Fibroblast of the conjunctiva (primary cell): ENCODE results near the gene NLRX1.
"Not testable (repeated sequence)": the region's sequence is repeated elsewhere in the genome, so short reads cannot be mapped to it uniquely, and the experiment has no call there.

Experiments used
- DNase-seq: peaks from one replicate; pipeline ENCODE4 v3.0.0-alpha.2; 2010; ENCODE audit warnings: low read depth

The NLRX1 gene

DNA sequence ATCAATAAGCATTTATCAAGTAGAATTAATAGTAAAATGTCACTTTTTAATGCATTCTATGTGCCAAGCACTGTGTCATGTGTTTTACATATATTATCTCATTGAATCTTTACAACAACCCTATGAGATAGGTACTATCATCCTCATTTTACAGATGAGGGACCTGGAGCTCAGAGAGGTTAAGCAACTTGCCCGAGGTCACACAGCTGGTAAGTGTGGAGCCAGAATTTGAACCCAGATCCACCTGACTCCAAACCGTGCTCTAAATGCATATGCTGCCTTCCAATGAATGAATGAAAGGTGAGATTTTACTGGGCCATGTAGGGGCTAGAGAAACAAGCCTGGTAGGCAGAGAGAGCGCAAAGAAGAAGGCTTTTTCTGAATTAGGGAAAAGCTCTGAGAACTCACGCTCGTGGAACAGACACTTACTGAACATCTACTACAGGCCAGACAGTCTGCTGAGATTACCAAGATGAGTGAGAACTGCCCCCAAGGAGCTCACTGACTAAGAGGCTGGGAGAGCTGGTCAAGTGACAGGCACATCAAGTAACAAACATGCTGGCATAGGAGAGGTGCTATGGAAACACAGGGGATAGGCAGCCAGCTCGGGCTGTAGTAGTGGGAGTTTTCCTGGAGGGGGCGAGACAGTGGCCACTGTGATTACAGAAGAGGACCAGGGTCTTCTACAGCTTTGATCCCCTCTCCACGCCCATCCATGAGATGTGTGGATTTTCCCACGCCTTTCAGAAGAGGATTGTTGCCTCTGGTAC lies 15.3 kb upstream of the NLRX1 start:
- DNase-seq = no peak

DNA sequence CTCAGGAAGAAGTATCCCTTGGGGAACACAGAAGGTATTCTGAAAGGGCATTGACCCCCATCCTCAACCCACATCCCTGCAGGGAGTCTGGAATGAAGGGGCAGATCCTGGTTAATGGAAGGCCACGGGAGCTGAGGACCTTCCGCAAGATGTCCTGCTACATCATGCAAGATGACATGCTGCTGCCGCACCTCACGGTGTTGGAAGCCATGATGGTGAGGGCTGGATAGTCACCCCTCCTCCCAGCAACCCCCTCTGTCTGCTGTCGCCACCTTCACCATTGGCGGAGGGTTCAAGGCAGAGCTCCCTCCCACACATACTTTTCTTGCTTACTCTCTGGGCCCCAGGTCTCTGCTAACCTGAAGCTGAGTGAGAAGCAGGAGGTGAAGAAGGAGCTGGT lies 14.3 kb upstream of the NLRX1 start:
- no peak for DNase-seq

DNA sequence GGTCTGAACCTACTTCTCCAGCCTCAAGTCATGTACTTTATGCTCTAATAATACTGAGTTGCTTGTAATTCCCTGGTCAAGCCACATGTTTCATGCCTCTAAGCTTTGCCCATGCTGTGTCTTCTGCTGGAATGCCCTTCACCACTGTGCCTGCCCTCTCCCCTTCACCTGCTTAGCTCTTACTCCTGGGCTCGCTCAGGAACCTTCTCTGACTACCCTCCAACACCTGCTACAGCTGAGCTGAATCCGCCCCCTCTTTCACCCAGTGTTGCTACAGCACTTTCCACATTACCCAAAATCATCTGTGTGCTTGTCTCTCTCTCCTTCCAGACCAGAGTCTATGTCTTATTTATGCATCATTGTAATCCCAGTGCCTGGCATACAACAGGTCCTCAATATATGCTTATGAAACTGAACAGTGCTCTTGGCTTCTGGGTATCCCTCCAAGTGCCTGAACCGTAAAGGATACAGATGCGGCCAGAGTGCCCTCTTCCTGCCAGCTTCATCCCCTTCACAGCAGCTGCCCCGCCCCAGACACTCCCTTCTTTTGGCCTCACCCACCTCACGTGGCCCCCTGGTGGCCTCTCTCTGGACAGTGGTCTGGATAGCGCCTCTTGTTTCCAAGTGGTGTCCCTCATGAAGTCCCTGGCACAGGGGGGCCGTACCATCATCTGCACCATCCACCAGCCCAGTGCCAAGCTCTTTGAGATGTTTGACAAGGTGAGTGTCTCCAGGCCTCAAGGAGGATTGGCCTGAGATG lies 12.6 kb upstream of the NLRX1 start:
- DNase-seq = no peak

DNA sequence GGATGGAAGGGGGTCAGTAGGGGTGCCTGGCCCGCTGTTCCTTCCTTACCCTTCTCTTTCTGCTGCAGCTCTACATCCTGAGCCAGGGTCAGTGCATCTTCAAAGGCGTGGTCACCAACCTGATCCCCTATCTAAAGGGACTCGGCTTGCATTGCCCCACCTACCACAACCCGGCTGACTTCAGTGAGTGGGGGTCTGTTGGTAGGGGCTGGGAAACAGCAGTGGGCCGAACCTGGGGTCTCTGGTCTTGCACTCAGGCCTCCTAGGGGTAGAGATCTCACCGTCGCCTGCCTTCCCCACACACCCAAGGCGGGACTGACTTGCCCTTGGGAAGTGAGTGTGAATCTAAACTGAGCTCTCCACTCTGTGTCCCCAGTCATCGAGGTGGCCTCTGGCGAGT lies 12.0 kb upstream of the NLRX1 start:
- no peak for DNase-seq

DNA sequence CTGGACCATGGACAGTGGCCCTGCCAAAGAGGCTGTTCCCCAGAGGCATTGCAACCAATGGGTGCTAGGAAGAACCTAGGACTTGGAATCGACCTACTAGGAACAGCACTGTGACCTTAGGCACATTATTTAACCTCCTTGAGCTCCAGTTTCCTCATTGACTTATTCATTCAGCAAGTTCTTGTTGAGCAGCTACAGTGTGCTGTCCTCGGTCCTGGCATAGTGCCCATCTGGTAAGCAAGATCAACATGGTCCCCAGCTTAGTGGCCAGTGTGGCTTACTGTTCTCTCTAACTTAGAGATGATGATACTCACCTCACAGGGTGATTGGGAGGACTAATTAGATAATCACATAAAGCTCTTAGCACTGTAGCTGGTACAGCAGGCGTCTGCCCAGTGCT lies 11.5 kb upstream of the NLRX1 start:
- DNase-seq = no peak

DNA sequence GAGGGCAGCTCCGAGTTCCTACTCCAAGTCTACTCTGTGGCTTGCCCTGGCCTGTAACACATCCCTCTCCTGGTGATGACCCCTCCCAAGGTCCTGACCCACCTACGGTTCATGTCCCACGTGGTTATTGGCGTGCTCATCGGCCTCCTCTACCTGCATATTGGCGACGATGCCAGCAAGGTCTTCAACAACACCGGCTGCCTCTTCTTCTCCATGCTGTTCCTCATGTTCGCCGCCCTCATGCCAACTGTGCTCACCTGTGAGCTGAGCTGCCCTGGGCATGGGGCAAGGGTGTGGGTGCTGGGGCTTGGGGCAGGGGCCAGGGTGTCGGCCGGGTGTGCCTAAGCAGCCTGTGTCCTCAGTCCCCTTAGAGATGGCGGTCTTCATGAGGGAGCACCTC lies 10.1 kb upstream of the NLRX1 start:
- no peak for DNase-seq

DNA sequence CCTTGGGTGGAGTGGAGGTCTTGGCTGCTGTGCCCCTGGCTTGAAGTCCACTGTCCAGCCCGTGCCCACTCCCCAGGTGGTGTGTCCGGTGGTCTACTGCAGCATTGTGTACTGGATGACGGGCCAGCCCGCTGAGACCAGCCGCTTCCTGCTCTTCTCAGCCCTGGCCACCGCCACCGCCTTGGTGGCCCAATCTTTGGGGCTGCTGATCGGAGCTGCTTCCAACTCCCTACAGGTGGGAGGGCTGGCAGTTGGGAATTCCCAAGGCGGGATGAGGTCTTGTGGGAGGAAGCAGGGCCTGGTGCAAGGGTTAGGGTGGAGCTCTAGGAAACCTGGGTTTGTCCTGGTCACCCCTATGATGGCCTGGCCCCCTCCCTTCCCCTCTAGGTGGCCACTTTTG lies 8.4 kb upstream of the NLRX1 start:
- DNase-seq = no peak

DNA sequence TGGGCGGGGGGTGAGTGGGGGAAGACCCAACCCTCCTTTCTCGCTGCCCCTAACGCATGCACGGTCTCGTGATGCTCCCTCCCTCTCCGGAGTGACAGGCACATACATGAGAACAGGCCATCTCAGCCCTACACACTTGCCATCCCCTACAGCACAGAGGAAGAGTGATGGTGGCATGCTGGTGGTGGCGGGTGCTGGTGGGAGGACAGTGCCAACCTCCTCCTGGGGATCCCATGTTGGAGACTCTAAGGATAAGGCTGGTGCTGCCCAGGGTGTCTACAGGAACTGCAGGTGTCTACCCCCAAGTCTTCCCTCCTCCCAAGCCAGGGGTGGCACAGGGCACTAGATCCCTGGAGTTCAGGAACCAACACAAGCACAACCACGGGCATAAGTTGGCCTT lies 6.7 kb upstream of the NLRX1 start:
- no peak for DNase-seq

DNA sequence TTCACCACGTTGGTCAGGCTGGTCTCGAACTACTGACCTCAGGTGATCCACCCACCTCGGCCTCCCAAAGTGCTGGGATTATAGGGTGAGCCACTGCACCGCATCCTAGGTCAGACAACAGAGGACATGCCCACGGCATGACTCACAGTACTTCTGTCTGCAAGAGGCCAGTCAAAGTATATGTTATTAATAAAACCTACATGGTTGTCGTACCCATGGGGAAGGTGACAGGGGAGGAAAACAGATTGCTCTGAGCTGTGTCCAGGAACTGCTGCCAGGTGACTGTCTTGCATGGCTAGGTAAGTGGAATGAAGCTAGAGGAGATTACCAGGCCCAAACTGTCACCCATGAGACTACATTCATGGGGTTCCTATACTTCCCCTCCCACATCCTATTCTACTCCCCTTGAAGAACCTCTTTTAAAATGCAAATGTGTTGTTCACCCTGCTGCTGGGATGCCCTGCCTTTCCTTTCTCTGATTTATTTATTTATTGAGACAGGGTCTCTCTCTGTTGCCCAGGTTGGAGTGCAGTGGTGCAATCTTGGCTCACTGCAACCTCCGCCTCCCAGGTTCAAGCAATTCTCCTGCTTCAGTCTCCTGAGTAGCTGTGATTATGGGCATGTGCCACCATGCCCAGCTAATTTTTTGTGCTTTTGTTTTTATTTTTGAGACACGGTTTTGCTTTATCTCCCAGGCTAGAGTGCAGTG lies 2.0 kb upstream of the NLRX1 start:
- DNase-seq = no peak

DNA sequence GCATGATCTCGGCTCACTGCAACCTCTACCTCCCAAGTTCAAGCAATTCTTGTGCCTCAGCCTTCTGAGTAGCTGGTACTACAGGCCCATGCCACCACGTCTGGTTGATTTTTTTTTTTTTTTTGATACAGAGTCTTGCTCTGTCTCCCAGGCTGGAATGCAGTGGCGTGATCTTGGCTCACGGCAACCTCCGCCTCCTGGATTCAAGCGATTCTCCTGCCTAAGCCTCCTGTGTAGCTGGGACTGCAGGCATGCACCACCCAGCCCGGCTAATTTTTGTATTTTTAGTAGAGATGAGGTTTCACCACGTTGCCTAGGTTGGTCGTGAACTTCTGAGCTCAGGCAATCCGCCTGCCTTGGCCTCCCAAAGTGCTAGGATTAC lies 1.5 kb upstream of the NLRX1 start:
- not testable (repeated sequence) for DNase-seq

DNA sequence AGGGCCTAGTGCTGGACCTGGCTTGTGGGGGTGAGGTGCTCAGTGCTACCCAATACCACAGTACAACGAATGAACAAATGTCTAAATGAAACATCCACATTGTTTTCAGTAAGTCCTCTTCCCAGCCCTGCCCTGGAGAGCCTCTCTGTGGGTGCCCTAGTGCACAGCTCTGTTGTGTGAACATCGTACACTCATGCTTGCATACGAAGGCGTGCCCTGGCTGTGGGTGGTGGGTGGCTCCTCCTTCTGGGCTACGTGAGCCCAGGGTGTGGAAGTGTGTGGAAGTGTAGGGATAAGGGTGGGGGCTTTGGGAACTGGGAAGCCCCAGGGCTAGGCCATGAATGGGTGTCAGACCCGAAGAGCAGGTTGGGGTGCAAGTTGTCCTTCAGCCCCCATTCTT lies 592 bp upstream of the NLRX1 start:
- no peak for DNase-seq

DNA sequence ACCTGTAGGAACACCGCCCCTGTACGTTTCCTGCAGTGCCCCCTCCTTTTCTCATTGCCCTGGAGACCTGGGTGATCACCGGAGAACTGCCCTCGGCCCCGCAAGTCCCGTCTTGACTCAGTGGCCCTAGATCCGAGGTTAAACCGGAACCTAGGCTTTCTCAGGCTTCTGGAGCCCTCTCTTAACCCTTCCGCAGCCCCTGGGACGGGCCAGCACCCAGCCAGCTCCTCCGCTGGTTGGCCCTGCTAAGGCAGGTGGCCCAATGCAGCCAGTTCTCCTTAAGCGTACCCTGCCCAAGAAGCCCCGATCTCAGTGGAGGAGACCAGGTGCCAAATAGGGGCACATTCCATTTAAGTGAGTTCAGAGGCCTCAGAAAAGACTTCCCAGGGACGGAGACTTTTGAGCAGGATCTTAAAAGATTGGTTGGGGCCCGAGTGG lies 776 bp downstream of the NLRX1 start:
- no peak for DNase-seq

DNA sequence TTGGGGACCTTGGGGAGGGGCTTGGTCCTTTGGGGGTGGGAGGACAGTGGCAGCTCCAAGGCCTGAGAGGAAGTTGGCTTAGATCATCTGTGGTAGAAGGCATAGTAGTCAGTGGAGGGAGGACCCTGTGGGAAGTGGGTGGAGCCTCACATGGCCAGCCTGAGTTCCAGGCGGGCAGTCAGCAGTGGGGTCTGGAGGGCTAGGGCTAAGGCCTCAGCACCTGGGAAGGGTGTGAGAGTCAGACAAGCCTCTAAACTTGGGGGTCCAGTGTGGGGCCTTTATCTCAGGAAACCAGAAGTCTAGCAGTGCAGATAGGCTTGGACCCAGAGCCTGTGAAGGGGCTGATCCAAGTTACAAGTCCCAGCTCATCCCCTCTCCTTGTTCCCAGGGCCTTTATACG lies 4.0 kb downstream of the NLRX1 start:
- DNase-seq = no peak

DNA sequence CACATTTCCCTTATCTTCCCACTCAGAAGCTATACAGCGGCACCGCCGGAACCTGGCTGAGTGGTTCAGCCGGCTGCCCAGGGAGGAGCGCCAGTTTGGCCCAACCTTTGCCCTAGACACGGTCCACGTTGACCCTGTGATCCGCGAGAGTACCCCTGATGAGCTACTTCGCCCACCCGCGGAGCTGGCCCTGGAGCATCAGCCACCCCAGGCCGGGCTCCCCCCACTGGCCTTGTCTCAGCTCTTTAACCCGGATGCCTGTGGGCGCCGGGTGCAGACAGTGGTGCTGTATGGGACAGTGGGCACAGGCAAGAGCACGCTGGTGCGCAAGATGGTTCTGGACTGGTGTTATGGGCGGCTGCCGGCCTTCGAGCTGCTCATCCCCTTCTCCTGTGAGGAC lies 4.9 kb downstream of the NLRX1 start:
- DNase-seq = no peak

DNA sequence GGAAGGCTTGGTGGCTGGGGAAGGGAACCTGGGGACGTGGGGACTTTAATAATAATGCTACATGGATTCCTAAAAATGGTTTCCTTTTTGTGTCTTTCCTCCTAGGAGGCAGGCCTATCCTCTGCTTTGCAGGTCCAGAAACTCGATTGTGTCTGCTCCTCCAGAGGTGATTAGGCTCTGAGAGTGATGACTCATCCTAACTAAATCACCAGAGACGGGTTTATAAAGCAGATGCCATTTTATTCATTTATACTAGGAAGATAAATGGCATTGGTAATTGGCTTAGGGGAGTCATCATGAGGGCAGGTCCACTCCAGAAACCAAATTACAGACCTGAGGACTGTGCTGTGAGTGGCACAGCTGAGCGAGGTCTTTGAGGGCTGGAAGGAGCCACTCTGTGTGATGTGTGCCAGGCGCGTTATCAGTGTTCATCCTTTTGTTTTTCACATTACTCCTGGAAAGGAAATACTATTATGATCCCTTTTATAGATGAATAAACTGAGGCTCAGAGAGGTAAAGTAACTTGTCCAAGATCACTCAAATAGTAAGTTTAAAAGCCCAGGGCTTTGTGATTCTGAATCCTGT lies 7.1 kb downstream of the NLRX1 start:
- no peak for DNase-seq

DNA sequence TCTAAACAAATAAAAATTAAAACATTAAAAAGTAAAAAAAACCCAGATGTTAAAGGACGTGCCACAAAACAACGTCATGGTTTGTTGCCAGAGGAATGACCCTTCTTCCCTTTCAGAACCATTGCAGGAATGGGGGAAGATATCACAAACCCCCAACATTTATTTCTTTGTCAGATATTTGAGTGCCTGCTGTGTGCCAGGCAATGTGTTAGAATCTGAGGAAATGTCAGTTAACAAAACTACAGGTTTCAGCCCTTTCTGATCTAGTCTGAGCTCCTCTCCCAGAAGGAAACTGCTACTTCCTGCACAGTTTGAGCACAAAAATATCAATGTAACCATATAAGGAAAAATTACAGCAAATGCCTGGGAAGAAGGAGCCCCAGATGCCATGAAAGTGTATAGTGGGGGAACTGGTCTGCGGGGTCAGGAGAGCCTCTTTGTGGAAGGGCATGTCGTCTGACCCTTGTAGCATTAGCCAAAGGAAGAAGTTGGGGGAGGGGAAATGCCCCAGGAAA lies 9.7 kb downstream of the NLRX1 start:
- DNase-seq = no peak

DNA sequence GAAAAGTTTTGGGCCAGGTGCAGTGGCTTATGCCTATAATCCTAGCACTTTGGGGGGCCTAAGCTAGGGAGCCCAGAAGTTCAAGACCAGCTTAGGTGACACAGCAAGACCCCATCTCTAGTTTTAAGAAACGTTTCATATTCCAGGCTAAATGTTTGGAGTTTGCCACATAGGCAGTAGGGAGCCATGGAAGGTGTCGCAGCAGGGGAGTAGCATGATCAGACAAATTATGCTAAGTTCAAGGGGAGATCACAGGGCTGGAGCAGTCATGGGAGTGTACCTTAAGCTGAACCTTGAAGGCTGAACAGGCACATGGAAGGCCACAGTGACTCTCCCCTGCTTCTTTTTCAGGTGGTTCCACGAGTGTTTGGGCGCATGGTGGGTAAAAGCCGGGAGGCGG lies 10.8 kb downstream of the NLRX1 start:
- DNase-seq = no peak

DNA sequence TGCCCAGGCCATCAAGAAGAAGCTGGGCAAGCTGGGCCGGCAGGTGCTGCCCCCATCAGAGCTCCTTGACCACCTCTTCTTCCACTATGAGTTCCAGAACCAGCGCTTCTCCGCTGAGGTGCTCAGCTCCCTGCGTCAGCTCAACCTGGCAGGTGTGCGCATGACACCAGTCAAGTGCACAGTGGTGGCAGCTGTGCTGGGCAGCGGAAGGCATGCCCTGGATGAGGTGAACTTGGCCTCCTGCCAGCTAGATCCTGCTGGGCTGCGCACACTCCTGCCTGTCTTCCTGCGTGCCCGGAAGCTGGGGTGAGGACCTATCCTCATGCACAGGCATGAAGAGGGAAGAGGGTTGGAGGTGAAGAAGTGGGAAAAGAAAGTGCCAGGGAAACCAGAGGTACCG lies 11.5 kb downstream of the NLRX1 start:
- DNase-seq = no peak

DNA sequence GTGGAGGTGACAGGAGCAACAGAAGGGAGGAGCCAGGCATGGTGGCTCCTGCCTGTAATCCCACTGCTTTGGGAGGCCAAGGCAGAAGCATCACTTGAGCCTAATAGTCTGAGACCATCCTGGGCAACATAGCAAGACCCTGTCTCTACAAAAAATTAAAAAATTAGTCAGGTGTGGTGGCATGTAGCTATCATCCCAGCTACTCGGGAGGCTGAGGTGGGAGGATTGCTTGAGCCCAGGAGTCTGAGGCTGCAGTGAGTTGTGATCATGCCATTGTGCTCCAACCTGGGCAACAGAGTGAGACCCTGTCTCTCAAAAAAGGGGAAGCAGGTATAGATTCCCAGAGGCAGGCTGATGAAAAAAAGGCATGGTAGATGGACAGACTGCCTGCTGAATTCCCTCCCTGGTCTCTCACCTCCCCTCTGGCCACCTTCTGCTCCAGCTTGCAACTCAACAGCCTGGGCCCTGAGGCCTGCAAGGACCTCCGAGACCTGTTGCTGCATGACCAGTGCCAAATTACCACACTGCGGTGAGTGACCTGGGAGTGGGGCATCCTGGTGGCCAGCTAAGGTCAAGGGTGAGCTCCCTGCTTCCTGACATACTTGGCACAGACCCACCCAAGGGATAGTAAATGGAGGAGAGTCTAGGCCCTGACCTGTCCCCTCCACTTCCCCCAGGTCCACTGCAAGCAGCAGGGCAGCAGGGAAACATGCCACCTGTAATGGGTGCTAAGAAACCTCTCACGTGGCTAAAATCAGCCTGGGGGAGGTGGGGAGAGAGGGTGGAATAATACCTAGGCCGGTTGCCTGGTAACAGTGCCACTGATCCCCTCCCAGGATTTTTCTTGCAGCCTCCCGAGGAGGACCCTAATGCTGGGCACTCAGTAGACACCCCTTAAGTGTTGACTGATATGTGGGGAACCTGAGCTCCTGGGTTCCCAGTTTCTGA lies 12.5 kb downstream of the NLRX1 start:
- DNase-seq = no peak

DNA sequence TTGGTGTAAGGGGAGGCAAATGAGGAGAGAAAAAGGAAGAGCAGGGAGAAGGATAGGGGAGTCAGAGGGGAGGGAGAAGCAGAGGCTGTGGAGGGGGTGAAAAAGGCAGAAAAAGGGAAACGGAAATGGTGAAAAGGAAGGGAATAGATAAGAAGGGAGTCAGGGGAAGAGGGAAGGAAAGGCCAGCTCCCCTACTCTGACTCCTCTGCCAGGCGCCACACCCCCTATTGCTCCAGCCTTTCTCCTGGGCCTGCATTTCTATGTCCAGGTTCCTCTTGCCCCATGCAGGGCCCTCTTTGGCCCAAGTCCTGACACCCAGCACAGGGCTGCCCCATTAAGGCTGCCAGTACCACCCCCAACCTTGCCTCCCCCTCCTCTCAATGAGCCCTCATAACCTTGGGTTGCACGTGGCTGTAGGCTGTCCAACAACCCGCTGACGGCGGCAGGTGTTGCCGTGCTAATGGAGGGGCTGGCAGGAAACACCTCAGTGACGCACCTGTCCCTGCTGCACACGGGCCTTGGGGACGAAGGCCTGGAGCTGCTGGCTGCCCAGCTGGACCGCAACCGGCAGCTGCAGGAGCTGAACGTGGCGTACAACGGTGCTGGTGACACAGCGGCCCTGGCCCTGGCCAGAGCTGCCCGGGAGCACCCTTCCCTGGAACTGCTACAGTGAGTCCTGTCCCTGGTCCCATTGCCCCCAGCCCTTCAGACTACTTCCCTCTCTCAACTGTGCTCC lies 13.3 kb downstream of the NLRX1 start:
- no peak for DNase-seq

DNA sequence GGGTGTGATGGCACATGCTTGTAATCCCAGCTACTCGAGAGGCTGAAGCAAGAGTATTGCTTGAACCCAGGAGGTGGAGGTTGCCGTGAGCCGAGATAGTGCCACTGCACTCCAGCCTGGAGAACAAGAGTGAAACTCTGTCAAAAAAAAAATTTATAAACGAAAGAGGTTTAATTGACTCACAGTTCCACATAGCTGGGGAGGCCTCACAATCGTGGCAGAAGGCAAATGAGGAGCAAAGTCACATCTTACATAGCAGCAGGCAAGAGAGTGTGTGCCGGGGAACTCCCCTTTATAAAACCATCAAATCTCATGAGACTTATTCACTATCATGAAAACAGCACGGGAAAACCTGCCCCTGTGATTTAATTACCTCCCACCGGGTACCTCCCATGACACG lies 15.9 kb downstream of the NLRX1 start:
- DNase-seq = not testable (repeated sequence)
